HFFc6 (cell line): Measurements from ENCODE around the gene FEM1B. TPM values are rescaled to one million over a fixed set of nuclear protein-coding genes. Genes with fewer than 3 reads are reported as not detected.

Source experiments
- DNase-seq: peaks from one replicate; pipeline ENCODE4 v3.0.0-alpha.2; 2018
- H3K27ac Mint-ChIP-seq: 2 replicates; pipeline ENCODE4 v1.8.0; 2020; ENCODE audit warnings: mild to moderate bottlenecking, mixed read lengths
- H3K27me3 Mint-ChIP-seq: 2 replicates; pipeline ENCODE4 v1.8.0; 2021; ENCODE audit warnings: mild to moderate bottlenecking, moderate library complexity, mixed read lengths; ENCODE audit not compliant: insufficient read depth
- H3K36me3 Mint-ChIP-seq: 2 replicates; pipeline ENCODE4 v1.8.0; 2021; ENCODE audit warnings: low read depth, mixed read lengths
- H3K4me1 Mint-ChIP-seq: 2 replicates; pipeline ENCODE4 v1.8.0; 2020; ENCODE audit warnings: low read depth, mixed read lengths
- H3K4me3 Mint-ChIP-seq: 2 replicates; pipeline ENCODE4 v1.8.0; 2020; ENCODE audit warnings: mild to moderate bottlenecking, moderate library complexity, mixed read lengths
- H3K9me3 Mint-ChIP-seq: 2 replicates; pipeline ENCODE4 v1.8.0; 2020; ENCODE audit warnings: mild to moderate bottlenecking, mixed read lengths
- CTCF ChIP-seq: fragments of 200-600 bp; sonication (generic); IDR thresholded peaks from 2 replicates; pipeline ENCODE4 v1.5.0; 2021; ENCODE audit warnings: antibody characterized with exemption, mild to moderate bottlenecking
- total RNA-seq, 6 experiments: library from RNA; stranded (reverse); fragmentation: NEBNext Ultra II Directional; extraction: Animal tissue kit (Norgen Biotek cat#: 25700); gene quantifications; 2 replicates in 1 of 6; 3 replicates in 5 of 6; pipeline ENCODE4 v1.2.3, GENCODE V29; 2021

The FEM1B gene
- total RNA-seq, 6 experiments from 2014 or later: 30.7 to 38.0 (median 32.7) TPM

- peaks cover 19% of the 10 kb centered on the region for H3K27me3 Mint-ChIP-seq
Measured at GRCh38 chr15:68336516-68336915, 59.0 kb downstream of the FEM1B start.

GRCh38 chr15:68337826-68338225 lies 60.3 kb downstream of the FEM1B start:
- Mint-ChIP-seq H3K27ac (no peak overlapping the region), H3K4me1 (peaks cover 22% of the 10 kb centered on the region)
- no peak for TF ChIP-seq CTCF

More at GRCh38 chr15:68336516-68336915, 59.0 kb downstream of the FEM1B start:
- Mint-ChIP-seq H3K4me3 (no peak overlapping the region), H3K27ac (no peak overlapping the region), H3K9me3 (no peaks in the 10 kb centered on the region), H3K4me1 (peaks cover 22% of the 10 kb centered on the region), H3K36me3 (no peaks in the 10 kb centered on the region)
- TF ChIP-seq CTCF: no peak
- DNase-seq: no peak

GRCh38 chr15:68339481-68339880 lies 61.9 kb downstream of the FEM1B start:
- DNase-seq: no peak
- TF ChIP-seq CTCF: no peak
- Mint-ChIP-seq H3K36me3 (no peaks in the 10 kb centered on the region), H3K27me3 (peaks cover 22% of the 10 kb centered on the region), H3K4me1 (peaks cover 11% of the 10 kb centered on the region), H3K27ac (no peak overlapping the region), H3K4me3 (no peak overlapping the region), H3K9me3 (no peaks in the 10 kb centered on the region)

More at GRCh38 chr15:68337826-68338225, 60.3 kb downstream of the FEM1B start:
- Mint-ChIP-seq H3K27me3 (peaks cover 16% of the 10 kb centered on the region), H3K36me3 (no peaks in the 10 kb centered on the region), H3K9me3 (no peaks in the 10 kb centered on the region), H3K4me3 (no peak overlapping the region)
- no peak for DNase-seq

- no peak overlapping the region for H3K4me3 Mint-ChIP-seq
- no peaks in the 10 kb centered on the region for H3K9me3 Mint-ChIP-seq
- peaks cover 22% of the 10 kb centered on the region for H3K27me3 Mint-ChIP-seq
- TF ChIP-seq CTCF: no peak
- peaks cover 7% of the 10 kb centered on the region for H3K4me1 Mint-ChIP-seq
- no peaks in the 10 kb centered on the region for H3K36me3 Mint-ChIP-seq
- no peak for DNase-seq
- H3K27ac Mint-ChIP-seq: no peak overlapping the region
Measured at GRCh38 chr15:68340726-68341671, 63.5 kb downstream of the FEM1B start.

GRCh38 chr15:68341760-68342725 lies 64.5 kb downstream of the FEM1B start:
- no peak for DNase-seq
- H3K36me3 Mint-ChIP-seq: no peaks in the 10 kb centered on the region
- no peak for TF ChIP-seq CTCF

More at GRCh38 chr15:68341760-68342725, 64.5 kb downstream of the FEM1B start:
- Mint-ChIP-seq H3K9me3 (no peaks in the 10 kb centered on the region), H3K27ac (no peak overlapping the region), H3K4me3 (no peak overlapping the region), H3K4me1 (peaks cover 7% of the 10 kb centered on the region), H3K27me3 (peaks cover 21% of the 10 kb centered on the region)
